OCI-M1 (cell line): ENCODE results near the gene IKZF3.
A peak's percentile ranks its signal among the peaks of the same experiment; 100 is the strongest.

Experiments
- DNase-seq: peaks from one replicate; lab custom pipeline; 2025; lab: John Stamatoyannopoulos, UW

IKZF3 gene

GRCh38 chr17:39816272-39816671 is 47.8 kb downstream of the IKZF3 start:
- DNase-seq: no peak

GRCh38 chr17:39814497-39814896 is 49.6 kb downstream of the IKZF3 start:
- DNase-seq: no peak

DNA sequence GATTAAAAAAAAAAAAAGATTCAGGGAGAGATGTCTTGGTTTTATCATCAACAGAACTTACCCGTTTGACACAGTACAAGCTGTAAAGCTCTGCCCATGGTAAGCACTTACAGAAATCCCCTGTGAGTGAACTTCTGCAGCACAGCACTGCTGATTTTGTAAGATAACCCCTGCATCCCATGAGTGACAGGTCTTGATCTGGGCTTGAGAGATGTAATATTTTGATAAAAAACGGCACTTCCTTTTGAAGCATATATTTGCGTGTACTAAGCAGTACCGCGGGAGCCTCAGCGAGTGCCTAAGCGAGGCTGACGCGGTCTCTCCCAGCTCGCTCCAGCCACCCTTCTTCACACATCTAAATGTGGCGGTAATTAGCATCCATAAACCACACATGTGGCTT is 50.5 kb downstream of the IKZF3 start:
- no peak for DNase-seq

GRCh38 chr17:39812466-39812865 is 51.6 kb downstream of the IKZF3 start:
- no peak for DNase-seq

GRCh38 chr17:39810939-39811728 is 53.0 kb downstream of the IKZF3 start:
- no peak for DNase-seq

GRCh38 chr17:39809221-39809620 is 54.9 kb downstream of the IKZF3 start:
- peak; percentile 27 for DNase-seq

DNA sequence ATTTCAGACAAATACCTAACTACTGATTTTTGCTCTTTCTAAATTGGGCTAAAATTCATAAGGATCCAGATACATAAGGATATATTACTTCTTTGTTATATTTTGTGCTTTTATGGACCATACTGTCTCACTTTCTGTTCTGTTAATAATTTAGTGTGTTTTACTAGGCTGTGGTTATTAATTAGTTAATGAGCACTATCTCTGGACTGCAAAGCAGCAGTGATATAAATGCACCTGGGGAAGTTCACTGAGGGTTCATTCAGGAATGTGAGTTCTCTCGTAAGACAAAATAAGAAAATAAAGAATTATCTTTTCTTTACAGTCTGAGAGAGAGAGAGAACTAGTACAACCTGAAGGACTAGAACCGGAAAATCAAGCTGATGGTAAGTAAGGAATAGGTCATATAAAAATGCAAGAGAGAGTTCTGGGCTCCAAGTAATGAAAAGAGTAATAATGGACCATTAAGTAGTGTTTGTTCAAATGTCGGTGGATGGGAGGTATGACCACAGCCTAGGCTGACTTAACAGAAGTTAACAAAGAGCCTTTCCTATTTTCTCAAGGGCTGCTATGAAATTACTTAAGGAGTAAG is 55.6 kb downstream of the IKZF3 start:
- DNase-seq: no peak

DNA sequence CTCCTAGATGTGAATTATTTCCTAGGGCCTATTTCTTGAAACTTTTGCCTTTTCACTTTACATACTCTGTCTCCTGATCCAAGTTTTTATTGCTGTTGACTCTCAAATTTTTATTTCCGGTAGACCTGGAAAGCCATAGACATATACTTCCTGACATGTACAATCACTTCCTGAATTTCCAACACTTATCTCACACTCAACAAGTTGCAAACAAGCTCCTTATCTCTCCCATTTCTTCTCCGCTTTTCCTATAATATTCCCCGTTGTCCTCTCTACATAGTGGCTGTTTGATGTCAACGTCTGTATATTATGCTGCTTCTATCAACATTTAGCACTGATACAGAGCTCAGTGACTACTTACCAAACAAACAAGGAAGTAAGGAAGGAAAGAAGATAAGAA is 59.3 kb downstream of the IKZF3 start:
- no peak for DNase-seq

GRCh38 chr17:39801055-39801454 is 63.1 kb downstream of the IKZF3 start:
- no peak for DNase-seq

DNA sequence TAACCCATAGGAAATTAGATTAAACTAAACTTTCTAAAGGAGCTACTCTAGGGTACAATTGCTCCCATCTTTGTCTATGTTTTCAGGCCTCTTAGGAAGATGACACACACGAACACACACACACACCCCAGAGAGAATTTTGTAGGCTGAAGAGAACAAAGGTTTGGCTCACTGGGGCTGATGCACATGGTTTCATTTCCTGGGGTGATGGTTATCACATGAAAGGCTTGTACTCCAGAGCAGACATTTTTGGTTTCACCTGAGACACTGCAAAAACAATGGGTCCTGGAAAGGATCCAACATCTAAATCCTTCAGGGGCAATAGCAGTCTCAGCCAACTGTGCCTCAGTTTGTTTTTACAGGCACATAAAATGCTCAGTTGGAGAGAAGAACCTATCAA is 63.6 kb downstream of the IKZF3 start:
- DNase-seq: peak; percentile 22

DNA sequence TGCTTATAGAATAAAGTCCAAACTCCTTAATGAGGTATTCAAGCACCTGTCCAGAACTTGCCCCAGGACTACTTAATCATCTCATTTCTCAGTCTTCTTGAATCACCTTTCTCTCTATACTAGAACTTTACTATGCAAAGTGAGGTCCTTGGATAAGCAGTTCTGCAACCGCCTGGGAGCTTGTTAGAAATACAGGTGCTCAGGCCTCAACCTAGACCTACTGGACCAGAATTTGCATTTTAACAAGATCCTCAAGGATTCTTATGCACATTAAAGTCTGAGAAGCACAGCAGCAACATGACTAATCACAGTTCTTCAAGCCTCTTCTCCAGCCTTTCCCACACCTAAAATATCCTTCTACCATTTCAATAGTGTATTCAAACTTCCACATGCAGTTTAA is 64.7 kb downstream of the IKZF3 start:
- no peak for DNase-seq

DNA sequence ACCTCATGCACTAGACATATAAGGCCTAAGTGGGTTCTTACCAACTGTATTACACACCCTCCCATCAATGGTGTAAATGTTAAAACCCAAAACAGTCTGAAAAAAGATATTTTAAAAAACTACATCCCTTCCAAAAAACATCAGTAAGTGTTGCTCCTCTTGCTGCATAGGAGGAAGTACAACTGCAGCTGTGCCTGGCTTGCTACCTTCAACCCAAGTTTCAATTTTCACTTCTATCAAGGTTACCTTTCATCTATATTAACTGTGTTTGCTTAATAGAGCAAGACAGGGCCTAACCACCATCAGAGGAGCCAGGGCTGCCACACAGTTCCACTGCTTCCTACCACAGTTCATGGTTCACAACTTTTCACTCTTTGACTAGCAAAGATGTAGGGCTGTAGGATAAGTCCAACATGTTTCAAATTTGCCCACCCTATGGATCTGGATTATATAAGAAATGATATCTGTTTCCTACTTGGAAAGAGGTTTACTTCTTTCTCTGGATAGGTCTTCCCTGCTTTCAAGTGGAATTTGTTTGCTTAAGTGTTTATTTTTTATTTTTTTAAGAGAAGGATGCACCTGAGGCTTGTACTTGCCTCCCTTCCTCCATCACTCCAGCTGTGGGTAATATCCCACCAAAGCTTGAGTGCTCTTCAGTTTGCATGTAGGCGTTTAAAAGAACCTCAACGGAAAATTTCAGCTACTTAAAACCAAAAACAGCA is 69.7 kb downstream of the IKZF3 start:
- DNase-seq: peak; percentile 9

DNA sequence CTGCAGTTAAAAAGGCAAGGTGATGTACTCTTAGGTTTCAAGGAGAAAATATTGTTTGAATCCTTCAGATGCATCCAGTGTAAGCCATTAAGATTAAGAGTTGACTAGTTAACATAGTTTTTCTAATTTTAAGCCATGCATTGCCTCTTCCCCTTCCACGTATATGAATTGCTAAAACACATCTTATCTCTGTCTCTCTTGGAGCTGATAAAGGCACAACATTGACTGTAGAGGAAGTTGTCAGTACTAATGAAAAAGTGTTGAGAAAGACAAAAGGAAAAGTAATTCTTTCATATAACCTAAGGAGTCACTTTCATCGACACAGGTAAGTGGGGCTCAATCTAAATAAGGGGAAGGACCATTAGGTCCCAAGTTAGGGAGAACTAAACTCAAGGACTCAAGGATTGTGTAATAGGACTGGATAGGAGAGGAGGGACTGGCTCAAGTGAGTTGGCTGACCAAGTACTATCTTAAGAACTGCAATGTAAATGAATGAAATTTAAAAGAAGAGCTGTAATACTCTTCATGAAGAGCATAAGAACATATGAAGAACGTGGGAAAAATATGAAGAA is 70.7 kb downstream of the IKZF3 start:
- DNase-seq: peak; percentile 70

GRCh38 chr17:39792526-39793221 is 71.4 kb downstream of the IKZF3 start:
- no peak for DNase-seq

GRCh38 chr17:39791111-39791992 is 72.8 kb downstream of the IKZF3 start:
- no peak for DNase-seq

DNA sequence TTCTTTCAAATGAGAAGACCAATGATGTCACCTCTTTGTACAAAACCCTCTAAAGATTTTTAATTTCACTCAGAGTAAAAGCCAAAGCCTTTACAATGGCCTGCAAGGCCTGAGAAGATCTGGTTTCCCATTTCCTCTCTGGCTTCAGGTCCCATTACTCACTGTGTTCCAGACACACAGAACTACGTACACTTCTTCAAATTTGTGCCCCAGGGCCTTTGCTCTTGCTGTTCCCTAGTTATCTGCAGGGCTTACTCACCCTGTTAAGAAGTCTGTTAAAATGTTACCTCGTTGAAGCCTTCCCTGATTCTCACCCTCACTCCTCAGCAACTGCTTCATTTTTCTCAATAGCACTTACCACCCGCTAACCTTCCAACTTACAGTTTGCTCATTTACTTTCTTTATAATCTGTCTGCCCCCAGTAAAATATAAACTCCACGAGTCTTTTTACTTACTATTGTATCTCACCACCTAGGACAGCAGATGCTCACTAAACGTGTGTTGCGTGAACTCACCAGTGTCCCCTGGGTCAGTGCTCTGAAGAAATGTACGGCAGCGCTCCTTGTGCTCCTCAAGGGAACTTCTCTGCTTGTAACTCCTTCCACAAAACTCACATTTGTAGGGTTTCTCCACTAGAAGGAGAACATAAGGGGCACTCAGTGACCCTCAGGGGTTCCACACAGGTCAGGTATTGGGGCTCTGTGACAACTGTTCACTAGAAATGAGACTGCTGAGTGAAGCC is 76.2 kb downstream of the IKZF3 start:
- DNase-seq: no peak

- no peak for DNase-seq
These were observed 77.1 kb downstream of the IKZF3 start for GRCh38 chr17:39787041-39787440.

DNA sequence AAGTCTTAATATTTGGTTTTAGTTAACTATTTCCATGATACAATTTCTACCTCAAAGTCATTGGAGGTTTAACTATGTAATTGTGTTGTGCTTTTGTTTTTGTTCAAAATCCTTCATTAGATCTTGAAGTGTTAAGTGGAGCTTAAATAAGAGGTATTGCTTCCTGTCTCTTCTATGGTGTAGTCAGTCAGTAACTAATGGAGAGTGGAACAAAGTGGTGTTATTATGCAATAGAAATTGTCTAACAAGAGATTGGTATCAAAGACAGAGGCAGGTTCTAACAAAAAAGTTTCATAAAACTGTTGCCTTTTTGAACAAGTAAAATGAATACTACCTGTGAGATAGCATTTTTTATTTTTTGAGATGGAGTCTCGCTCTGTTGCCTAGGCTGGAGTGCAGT is 81.1 kb downstream of the IKZF3 start:
- peak; percentile 49 for DNase-seq

GRCh38 chr17:39782481-39782880 is 81.6 kb downstream of the IKZF3 start:
- peak; percentile 83 for DNase-seq

DNA sequence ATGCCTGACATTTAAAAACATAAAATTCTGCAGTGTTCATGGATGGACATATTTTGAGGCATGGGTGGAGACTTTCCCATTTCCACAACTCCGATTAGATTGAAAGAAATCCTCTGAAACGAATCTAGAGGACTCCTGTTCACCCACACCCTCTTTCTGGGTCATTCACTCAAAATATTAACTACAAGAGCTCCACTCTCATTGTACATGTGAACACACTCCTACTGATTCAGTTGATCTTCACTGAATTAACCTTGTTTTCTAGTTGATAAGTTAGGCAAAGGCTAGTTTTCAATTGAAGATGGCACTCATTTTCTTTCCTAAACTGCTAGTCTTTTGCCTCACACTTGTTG is 82.3 kb downstream of the IKZF3 start:
- DNase-seq: no peak
